Measurements from ENCODE around the gene FETUB.

- TF ChIP-seq POLR2A (IDR thresholded peaks at IDR 0.05) (no peak), CTCF (IDR thresholded peaks at IDR 0.05) (no peak)
Observed at GRCh38 chr3:186664506-186664905, 24.3 kb downstream of the FETUB start.

All from ovary (tissue), 3 donors.